PFSK-1 (cell line): ENCODE data around the gene NXF2B.

Source experiments
- FOXP2 ChIP-seq: optimal IDR thresholded peaks from 2 replicates; pipeline ENCODE3; 2011; ENCODE audit warnings: borderline replicate concordance, control low read depth, inconsistent platforms; ENCODE audit not compliant: insufficient read depth; ENCODE audit errors: extremely low read length, extremely low read depth
- POLR2AphosphoS5 ChIP-seq: IDR thresholded peaks from 2 replicates; pipeline ENCODE4 v1.6.1; 2012; ENCODE audit warnings: low read depth, mild to moderate bottlenecking, control low read depth, low read length, moderate library complexity
- TAF1 ChIP-seq: IDR thresholded peaks from 2 replicates; pipeline ENCODE4 v1.6.1; 2012; ENCODE audit warnings: low read length, control low read depth, borderline replicate concordance; ENCODE audit not compliant: insufficient read depth
- TF ChIP-seq, protein P1 (sequence below), 2 experiments: IDR thresholded peaks; 2 replicates each; pipeline versions ENCODE4 v1.6.1 to v1.8.0; 2011 to 2012; ENCODE audit warnings: low read depth in 2 of 2, low read length in 2 of 2, control low read depth in 1 of 2, inconsistent platforms in 1 of 2, mild to moderate bottlenecking in 1 of 2, moderate library complexity in 1 of 2; ENCODE audit not compliant: insufficient read depth in 1 of 2

NXF2B gene

DNA sequence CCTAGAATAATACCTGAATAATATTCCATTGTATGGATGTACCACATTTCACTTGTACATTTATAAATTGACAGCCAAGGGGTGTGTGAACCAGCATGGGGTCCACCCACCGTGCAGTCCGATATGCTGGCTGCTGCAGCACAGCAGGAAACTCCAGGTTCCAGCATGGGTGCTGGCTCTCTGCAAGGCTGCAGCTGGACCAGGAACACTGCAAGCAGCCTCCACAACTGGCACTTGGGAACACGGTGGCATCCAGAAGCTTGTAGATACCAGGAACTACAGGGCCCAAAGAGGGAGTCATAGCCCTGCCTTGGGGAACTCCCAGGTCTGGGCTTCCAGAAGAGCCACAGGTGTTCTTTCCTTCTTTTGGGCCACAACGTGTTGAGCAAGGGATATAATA is 101.6 kb downstream of the NXF2B start:
- no peak for TF ChIP-seq FOXP2
- TF ChIP-seq TAF1, result no peak
- no peak for TF ChIP-seq POLR2AphosphoS5
- TF ChIP-seq, protein P1, sequence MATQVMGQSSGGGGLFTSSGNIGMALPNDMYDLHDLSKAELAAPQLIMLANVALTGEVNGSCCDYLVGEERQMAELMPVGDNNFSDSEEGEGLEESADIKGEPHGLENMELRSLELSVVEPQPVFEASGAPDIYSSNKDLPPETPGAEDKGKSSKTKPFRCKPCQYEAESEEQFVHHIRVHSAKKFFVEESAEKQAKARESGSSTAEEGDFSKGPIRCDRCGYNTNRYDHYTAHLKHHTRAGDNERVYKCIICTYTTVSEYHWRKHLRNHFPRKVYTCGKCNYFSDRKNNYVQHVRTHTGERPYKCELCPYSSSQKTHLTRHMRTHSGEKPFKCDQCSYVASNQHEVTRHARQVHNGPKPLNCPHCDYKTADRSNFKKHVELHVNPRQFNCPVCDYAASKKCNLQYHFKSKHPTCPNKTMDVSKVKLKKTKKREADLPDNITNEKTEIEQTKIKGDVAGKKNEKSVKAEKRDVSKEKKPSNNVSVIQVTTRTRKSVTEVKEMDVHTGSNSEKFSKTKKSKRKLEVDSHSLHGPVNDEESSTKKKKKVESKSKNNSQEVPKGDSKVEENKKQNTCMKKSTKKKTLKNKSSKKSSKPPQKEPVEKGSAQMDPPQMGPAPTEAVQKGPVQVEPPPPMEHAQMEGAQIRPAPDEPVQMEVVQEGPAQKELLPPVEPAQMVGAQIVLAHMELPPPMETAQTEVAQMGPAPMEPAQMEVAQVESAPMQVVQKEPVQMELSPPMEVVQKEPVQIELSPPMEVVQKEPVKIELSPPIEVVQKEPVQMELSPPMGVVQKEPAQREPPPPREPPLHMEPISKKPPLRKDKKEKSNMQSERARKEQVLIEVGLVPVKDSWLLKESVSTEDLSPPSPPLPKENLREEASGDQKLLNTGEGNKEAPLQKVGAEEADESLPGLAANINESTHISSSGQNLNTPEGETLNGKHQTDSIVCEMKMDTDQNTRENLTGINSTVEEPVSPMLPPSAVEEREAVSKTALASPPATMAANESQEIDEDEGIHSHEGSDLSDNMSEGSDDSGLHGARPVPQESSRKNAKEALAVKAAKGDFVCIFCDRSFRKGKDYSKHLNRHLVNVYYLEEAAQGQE (IDR thresholded peaks at IDR 0.05; ENCODE audit: insufficient read depth in 1 of 2, low read depth in 2 of 2, low read length in 2 of 2), result no peak
